HEK293 (cell line): ENCODE measurements around the gene HYKK.

Experiments used
- BCL11B ChIP-seq: fragments of 450-650 bp; formaldehyde crosslinking; IDR thresholded peaks from 2 replicates; pipeline ENCODE4 v1.5.1; 2016; ENCODE audit warnings: low read depth, missing biosample characterization, missing genetic modification characterization
- GLI4 ChIP-seq: fragments of 450-650 bp; formaldehyde crosslinking; IDR thresholded peaks from 2 replicates; pipeline ENCODE4 v1.5.1; 2016; ENCODE audit warnings: missing biosample characterization, missing genetic modification characterization
- KLF7 ChIP-seq: fragments of 450-650 bp; formaldehyde crosslinking; IDR thresholded peaks from 2 replicates; pipeline ENCODE4 v1.5.1; 2016; ENCODE audit warnings: missing biosample characterization, missing genetic modification characterization, borderline replicate concordance
- PRDM4 ChIP-seq: fragments of 450-650 bp; formaldehyde crosslinking; IDR thresholded peaks from 2 replicates; pipeline ENCODE4 v1.5.1; 2017; ENCODE audit warnings: missing biosample characterization, missing genetic modification characterization
- RBAK ChIP-seq: fragments of 450-650 bp; formaldehyde crosslinking; IDR thresholded peaks from 2 replicates; pipeline ENCODE4 v1.5.1; 2016; ENCODE audit warnings: missing biosample characterization, missing genetic modification characterization
- SCRT2 ChIP-seq: fragments of 450-650 bp; formaldehyde crosslinking; IDR thresholded peaks from 2 replicates; pipeline ENCODE4 v1.5.1; 2016; ENCODE audit warnings: missing biosample characterization, missing genetic modification characterization
- TSHZ1 ChIP-seq: fragments of 450-650 bp; formaldehyde crosslinking; IDR thresholded peaks from 2 replicates; pipeline ENCODE4 v1.5.1; 2016; ENCODE audit warnings: missing biosample characterization, missing genetic modification characterization, borderline replicate concordance
- ZBTB10 ChIP-seq: fragments of 450-650 bp; formaldehyde crosslinking; IDR thresholded peaks from 2 replicates; pipeline ENCODE4 v1.5.1; 2016; ENCODE audit warnings: missing biosample characterization, missing genetic modification characterization
- ZFHX2 ChIP-seq: fragments of 450-650 bp; formaldehyde crosslinking; conservative IDR thresholded peaks from 2 replicates; pipeline ENCODE4 v1.5.1; 2016; ENCODE audit warnings: missing biosample characterization, missing genetic modification characterization
- ZFP3 ChIP-seq: fragments of 450-650 bp; formaldehyde crosslinking; IDR thresholded peaks from 2 replicates; pipeline ENCODE4 v1.5.1; 2016; ENCODE audit warnings: low read depth, missing biosample characterization, missing genetic modification characterization
- ZNF155 ChIP-seq: fragments of 450-650 bp; formaldehyde crosslinking; IDR thresholded peaks from 2 replicates; pipeline ENCODE4 v1.5.1; 2016; ENCODE audit warnings: missing biosample characterization, missing genetic modification characterization
- ZNF174 ChIP-seq: fragments of 450-650 bp; formaldehyde crosslinking; IDR thresholded peaks from 2 replicates; pipeline ENCODE4 v1.5.0; 2017; ENCODE audit warnings: missing biosample characterization, mild to moderate bottlenecking, missing genetic modification characterization
- ZNF223 ChIP-seq: fragments of 450-650 bp; formaldehyde crosslinking; IDR thresholded peaks from 2 replicates; pipeline ENCODE4 v1.5.1; 2016; ENCODE audit warnings: missing biosample characterization, missing genetic modification characterization
- ZNF362 ChIP-seq: fragments of 450-650 bp; formaldehyde crosslinking; IDR thresholded peaks from 2 replicates; pipeline ENCODE4 v1.5.1; 2016; ENCODE audit warnings: missing biosample characterization, missing genetic modification characterization
- ZNF394 ChIP-seq: fragments of 450-650 bp; formaldehyde crosslinking; IDR thresholded peaks from 2 replicates; pipeline ENCODE4 v1.5.1; 2016; ENCODE audit warnings: missing biosample characterization, missing genetic modification characterization, mild to moderate bottlenecking, moderate library complexity, borderline replicate concordance
- ZNF488 ChIP-seq: fragments of 450-650 bp; formaldehyde crosslinking; IDR thresholded peaks from 2 replicates; pipeline ENCODE4 v1.5.1; 2016; ENCODE audit warnings: missing biosample characterization, missing genetic modification characterization
- ZNF548 ChIP-seq: fragments of 450-650 bp; formaldehyde crosslinking; IDR thresholded peaks from 2 replicates; pipeline ENCODE4 v1.5.1; 2016; ENCODE audit warnings: missing biosample characterization, missing genetic modification characterization
- ZNF549 ChIP-seq: fragments of 450-650 bp; IDR thresholded peaks from 2 replicates; pipeline ENCODE4 v1.5.1; 2018; ENCODE audit warnings: missing biosample characterization, missing genetic modification characterization, mild to moderate bottlenecking, inconsistent platforms, moderate library complexity
- ZNF561 ChIP-seq: fragments of 450-650 bp; IDR thresholded peaks from 2 replicates; pipeline ENCODE4 v1.5.1; 2018; ENCODE audit warnings: missing biosample characterization, missing genetic modification characterization, borderline replicate concordance
- ZNF600 ChIP-seq: fragments of 450-650 bp; formaldehyde crosslinking; IDR thresholded peaks from 2 replicates; pipeline ENCODE4 v1.5.1; 2016; ENCODE audit warnings: missing biosample characterization, missing genetic modification characterization
- ZNF677 ChIP-seq: fragments of 450-650 bp; IDR thresholded peaks from 2 replicates; pipeline ENCODE4 v1.5.0; 2018; ENCODE audit warnings: missing biosample characterization, mild to moderate bottlenecking, missing genetic modification characterization, moderate library complexity
- ZNF792 ChIP-seq: fragments of 450-650 bp; formaldehyde crosslinking; IDR thresholded peaks from 2 replicates; pipeline ENCODE4 v1.5.1; 2016; ENCODE audit warnings: missing biosample characterization, missing genetic modification characterization
- ZNF843 ChIP-seq: fragments of 450-650 bp; formaldehyde crosslinking; IDR thresholded peaks from 2 replicates; pipeline ENCODE4 v1.5.1; 2016; ENCODE audit warnings: missing biosample characterization, missing genetic modification characterization
- ZSCAN18 ChIP-seq: fragments of 450-650 bp; formaldehyde crosslinking; IDR thresholded peaks from 2 replicates; pipeline ENCODE4 v1.5.1; 2016; ENCODE audit warnings: missing biosample characterization, missing genetic modification characterization
- ZXDB ChIP-seq: fragments of 450-650 bp; formaldehyde crosslinking; IDR thresholded peaks from 2 replicates; pipeline ENCODE4 v1.5.1; 2016; ENCODE audit warnings: missing biosample characterization, missing genetic modification characterization

HYKK gene

GRCh38 chr15:78506971-78507830 lies at the start of gene HYKK (continued):
- TF ChIP-seq ZNF843 (tag by site-specific recombination) (no peak), ZNF792 (0 out of 2 replicates have a peak, but pooled peaks have one; percentile 24), RBAK (tag by site-specific recombination) (no peak), ZFHX2 (no peak), ZBTB10 (tag by site-specific recombination) (no peak; the same call in 1 of the 2 replicates), ZNF549 (tag by site-specific recombination) (no peak), ZNF394 (tag by site-specific recombination) (no peak), ZNF488 (tag by site-specific recombination) (no peak), ZFP3 (tag by site-specific recombination) (no peak), ZNF155 (tag by site-specific recombination) (no peak), ZNF362 (tag by site-specific recombination) (peak; percentile 91; the same call in 1 of the 2 replicates), ZXDB (tag by site-specific recombination) (peak; percentile 96), ZNF548 (tag by site-specific recombination) (no peak), PRDM4 (tag by site-specific recombination) (no peak), BCL11B (tag by site-specific recombination) (peak; percentile 39; the same call in 1 of the 2 replicates), ZNF677 (tag by site-specific recombination) (no peak), ZNF600 (tag by site-specific recombination) (peak; percentile 75), TSHZ1 (tag by site-specific recombination) (no peak), KLF7 (tag by site-specific recombination) (no peak), ZNF223 (tag by site-specific recombination) (no peak), ZNF174 (no peak), ZSCAN18 (tag by site-specific recombination) (no peak), GLI4 (tag by site-specific recombination) (no peak), ZNF561 (tag by site-specific recombination) (no peak), SCRT2 (tag by site-specific recombination) (peak; percentile 68)
